Mucosa of descending colon (tissue), 3 donors: ENCODE results near the gene PIAS1. TPM values are rescaled to one million over a fixed set of nuclear protein-coding genes. Genes with fewer than 3 reads are reported as not detected.

Experiments
- ATAC-seq: fragments of 200-7000 bp; cut with Tn5 transposase; one replicate; pipeline ENCODE4 v1.9.1; 2020; ENCODE audit warnings: mild to moderate bottlenecking, moderate library complexity
- DNase-seq, 3 donors: peaks; one replicate each; pipeline ENCODE4 v3.0.0-alpha.2; 2020
- H3K36me3 ChIP-seq: fragments of 200-600 bp; one replicate; pipeline ENCODE4 v1.8.0; 2021; ENCODE audit warnings: low read depth, mild to moderate bottlenecking
- H3K4me1 ChIP-seq: fragments of 200-600 bp; one replicate; pipeline ENCODE4 v1.8.0; 2021; ENCODE audit warnings: low read depth, mild to moderate bottlenecking
- H3K4me3 ChIP-seq: fragments of 200-600 bp; one replicate; pipeline ENCODE4 v1.8.0; 2021; ENCODE audit warnings: mild to moderate bottlenecking
- H3K9me3 ChIP-seq: fragments of 200-600 bp; one replicate; pipeline ENCODE4 v1.8.0; 2021; ENCODE audit warnings: mild to moderate bottlenecking
- intact Hi-C, 2 donors: fragments of 100-400 bp; cut with DNase I in 1 of 2; cut with micrococcal nuclease in 1 of 2; formaldehyde crosslinking; loops; one replicate each; pipeline versions ENCODE4 v1.11.0 to v1.11.1; 2022; cut with DNase I, micrococcal nuclease
- total RNA-seq, 3 donors: library from RNA; stranded (reverse); fragmentation: NEBNext Ultra II Directional in 2 of 3; extraction: Animal tissue kit (Norgen Biotek cat#: 25700) in 2 of 3; gene quantifications; one replicate each; pipeline versions ENCODE4 v1.2.1 to v1.2.4, GENCODE V29; 2021 to 2023
- TF ChIP-seq, protein P1 (sequence below): fragments of 200-600 bp; IDR thresholded peaks from one replicate; pipeline ENCODE4 v1.8.0; 2022; ENCODE audit warnings: antibody characterized with exemption, mild to moderate bottlenecking
- donor health status: DM: no; HTN: no; CAD: no; lungs with moderate emphysema.
- donor health status: DM: no; HTN: no; CAD: no.
- donor health status: DM: no; HTN: yes; CAD: no.

PIAS1 gene
- total RNA-seq, 3 donors from 2014 or later: 35.4 to 59.3 (median 37.7) TPM

DNA sequence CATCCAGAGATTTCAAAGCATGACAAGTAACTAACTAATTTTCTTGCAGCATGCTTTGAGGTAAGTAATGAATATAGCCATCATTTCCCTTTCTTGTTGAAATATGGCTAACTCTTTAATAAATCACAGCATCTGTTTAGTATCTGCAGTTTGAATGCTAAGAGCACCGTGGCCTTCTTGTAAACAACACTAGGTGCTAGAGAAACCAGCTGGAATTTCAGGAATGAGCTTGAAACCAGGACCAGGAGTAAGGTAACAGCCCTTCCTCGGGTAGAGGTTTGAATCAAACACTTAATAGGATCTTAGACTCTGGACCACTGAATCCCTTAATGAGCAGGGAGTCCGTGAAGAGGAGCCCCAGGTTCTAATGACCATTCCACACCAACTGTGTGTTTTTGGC is 137.4 kb downstream of the PIAS1 start:
- H3K9me3 ChIP-seq: no peaks in the 10 kb centered on the region
- no peak for ATAC-seq
- no peak overlapping the region for H3K4me3 ChIP-seq
- intact Hi-C loops: no loop called here
- no peaks in the 10 kb centered on the region for H3K36me3 ChIP-seq
- DNase-seq: no peak
- H3K4me1 ChIP-seq: peaks cover 26% of the 10 kb centered on the region
- TF ChIP-seq, protein P1, sequence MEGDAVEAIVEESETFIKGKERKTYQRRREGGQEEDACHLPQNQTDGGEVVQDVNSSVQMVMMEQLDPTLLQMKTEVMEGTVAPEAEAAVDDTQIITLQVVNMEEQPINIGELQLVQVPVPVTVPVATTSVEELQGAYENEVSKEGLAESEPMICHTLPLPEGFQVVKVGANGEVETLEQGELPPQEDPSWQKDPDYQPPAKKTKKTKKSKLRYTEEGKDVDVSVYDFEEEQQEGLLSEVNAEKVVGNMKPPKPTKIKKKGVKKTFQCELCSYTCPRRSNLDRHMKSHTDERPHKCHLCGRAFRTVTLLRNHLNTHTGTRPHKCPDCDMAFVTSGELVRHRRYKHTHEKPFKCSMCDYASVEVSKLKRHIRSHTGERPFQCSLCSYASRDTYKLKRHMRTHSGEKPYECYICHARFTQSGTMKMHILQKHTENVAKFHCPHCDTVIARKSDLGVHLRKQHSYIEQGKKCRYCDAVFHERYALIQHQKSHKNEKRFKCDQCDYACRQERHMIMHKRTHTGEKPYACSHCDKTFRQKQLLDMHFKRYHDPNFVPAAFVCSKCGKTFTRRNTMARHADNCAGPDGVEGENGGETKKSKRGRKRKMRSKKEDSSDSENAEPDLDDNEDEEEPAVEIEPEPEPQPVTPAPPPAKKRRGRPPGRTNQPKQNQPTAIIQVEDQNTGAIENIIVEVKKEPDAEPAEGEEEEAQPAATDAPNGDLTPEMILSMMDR: no peak

DNA sequence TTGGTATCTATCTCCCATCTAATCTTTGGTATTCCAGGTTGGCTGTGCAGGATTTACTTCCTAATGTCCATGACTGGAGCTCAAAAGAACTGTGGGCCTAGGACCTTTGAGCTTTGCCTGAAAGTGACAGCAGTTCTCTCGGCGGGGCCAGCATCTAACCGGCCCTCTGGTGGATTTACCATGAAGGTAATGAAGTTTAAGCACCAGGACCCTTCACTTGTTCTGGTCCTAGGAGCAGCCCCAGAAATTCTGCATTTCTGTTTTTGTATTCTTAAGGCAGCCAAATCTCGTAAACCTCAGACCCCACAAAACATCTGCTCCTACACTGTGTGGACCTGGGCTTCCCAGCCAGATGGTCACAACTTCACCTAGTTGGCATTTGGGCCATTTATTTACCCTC is 138.0 kb downstream of the PIAS1 start:
- intact Hi-C loops: no loop called here
- H3K36me3 ChIP-seq: no peaks in the 10 kb centered on the region

DNA sequence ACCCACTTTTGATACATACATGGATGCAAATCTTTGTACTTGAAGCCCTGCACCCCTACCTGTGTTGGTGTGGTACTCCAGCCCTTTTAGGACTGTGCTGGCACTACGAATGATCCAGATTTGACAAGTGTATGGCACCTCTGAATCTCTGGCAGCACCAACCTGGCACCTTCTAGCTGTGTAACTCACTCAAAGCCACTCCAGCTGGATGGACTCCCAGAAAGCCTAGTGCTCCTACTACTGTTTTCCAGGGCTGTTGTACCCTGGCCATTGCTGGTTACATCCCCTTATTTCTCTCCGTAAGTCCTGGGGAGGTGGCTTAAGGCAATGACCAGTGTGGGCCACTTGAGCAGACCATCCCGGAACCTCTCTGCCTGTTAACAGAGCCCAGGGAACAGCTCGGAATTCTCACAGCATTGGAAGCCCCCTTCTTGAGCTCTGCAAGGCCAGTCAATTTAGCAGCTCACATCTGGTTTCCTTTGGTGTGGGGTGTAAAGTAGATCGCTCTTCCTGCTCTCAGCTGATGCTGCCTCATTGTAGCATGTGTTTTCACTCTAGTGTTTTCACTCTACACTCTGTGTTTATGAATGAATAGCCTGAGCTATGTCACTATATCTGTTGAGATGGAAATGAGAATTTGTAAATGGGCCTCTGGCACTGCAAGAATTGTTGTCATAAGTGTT is 138.8 kb downstream of the PIAS1 start:
- Histone ChIP-seq H3K4me1 (peaks cover 20% of the 10 kb centered on the region), H3K9me3 (no peaks in the 10 kb centered on the region), H3K36me3 (no peaks in the 10 kb centered on the region), H3K4me3 (no peak overlapping the region)
- intact Hi-C loops: no loop called here
- DNase-seq (no peak), ATAC-seq (no peak)
- TF ChIP-seq, protein P1: no peak

More for the DNA sequence above, 138.0 kb downstream of the PIAS1 start:
- Histone ChIP-seq H3K9me3 (no peaks in the 10 kb centered on the region), H3K4me3 (no peak overlapping the region), H3K4me1 (peaks cover 22% of the 10 kb centered on the region)
- ATAC-seq: no peak
- DNase-seq: no peak
- TF ChIP-seq, protein P1: no peak

DNA sequence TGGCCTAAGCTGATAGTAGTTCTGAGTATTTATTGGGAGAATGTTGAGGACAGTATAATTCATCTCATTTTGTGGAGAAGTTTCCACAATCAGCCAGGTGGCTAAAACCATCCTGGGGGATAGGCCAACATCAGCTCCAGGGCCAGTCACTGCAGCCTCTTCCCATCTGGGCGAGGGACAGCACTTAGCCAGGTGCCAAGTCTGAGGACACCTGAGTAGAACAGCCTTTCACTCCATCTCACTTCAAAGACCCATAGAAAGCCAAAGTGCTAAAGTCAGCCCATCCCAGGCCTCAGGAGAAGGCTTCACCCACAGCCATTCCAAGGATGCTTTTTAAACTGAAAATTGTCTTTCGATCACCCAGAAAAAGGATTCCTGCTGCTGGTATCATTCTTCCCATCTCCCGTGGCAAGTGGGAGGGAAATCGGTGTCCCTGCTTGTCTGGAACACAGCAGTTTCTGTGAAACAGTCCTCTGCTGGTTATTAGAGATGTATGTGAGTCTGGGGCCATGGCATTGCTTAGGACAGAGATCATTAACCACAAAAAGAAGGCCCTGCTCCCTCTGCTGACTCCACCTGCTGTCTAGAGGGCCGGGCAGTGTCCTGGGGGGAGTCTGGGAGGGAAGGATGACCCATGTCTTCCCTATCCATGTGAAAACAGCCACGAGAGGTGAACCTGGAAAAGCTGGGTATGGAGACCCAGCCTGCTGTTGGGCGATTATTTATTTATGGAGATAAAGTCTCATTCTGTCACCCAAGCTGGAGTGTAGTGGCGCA is 141.4 kb downstream of the PIAS1 start:
- no peaks in the 10 kb centered on the region for H3K4me1 ChIP-seq
- ATAC-seq: no peak
- TF ChIP-seq, protein P1: no peak
- intact Hi-C loops: no loop called here
- no peak overlapping the region for H3K4me3 ChIP-seq
- H3K36me3 ChIP-seq: no peaks in the 10 kb centered on the region
- no peak for DNase-seq
- H3K9me3 ChIP-seq: no peaks in the 10 kb centered on the region

DNA sequence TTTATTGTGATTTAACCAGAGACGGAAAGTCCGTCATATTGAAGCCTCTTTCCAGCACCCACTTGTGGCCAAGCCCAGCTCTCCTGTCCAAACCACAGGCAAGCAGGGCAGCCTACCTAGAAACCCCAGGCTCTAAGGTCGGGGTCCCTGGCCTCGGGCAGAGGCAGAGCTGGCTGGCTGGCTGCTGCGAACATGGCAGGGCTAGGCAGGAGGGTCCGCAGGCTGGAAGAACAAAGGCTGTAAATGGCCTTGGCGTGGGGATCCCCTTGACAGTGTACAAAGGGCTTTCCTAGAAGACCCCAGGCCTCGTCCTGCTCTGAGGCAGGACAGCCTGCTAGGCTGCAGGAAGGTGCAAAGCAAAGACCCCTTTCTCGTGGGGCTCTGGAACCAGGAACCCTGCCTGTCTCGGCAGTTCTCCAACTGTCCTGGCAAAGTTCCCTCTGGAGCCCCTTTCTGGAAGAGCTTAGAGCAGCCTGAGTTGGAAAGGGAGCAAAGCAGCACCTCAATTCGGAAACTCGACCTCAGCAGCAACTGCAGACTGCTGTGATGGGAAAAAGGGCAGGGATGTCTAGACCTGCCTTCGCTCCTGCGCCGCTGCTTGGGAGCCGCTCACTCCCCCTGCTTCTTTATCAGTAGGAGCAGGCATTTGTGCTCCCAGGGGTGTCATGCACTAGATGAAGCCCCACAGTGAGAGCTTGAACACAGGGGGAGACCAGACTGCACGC is 142.5 kb downstream of the PIAS1 start:
- TF ChIP-seq, protein P1: no peak
- ATAC-seq: no peak

More for the DNA sequence above, 142.5 kb downstream of the PIAS1 start:
- no peak overlapping the region for H3K4me3 ChIP-seq
- DNase-seq: no peak
- H3K36me3 ChIP-seq: no peaks in the 10 kb centered on the region
- H3K4me1 ChIP-seq: no peaks in the 10 kb centered on the region
- intact Hi-C loops: no loop called here
- no peaks in the 10 kb centered on the region for H3K9me3 ChIP-seq
